ENCODE measurements around the gene HRCT1.

- TF ChIP-seq CTCF (conservative IDR thresholded peaks at IDR 0.05) (no peak), EZH2 (IDR thresholded peaks at IDR 0.05; ENCODE audit: low read depth) (no peak)
Observed at GRCh38 chr9:35938474-35939356, 32.7 kb downstream of the HRCT1 start.

Measured in PC-9 (cell line).